ENCODE measurements around the gene OR2M4. TPM values are rescaled to one million over a fixed set of nuclear protein-coding genes. Genes with fewer than 3 reads are reported as not detected.
"Not testable (repeated sequence)": the region's sequence is repeated elsewhere in the genome, so short reads cannot be mapped to it uniquely, and the experiment has no call there.

Gene OR2M4
- total RNA-seq, 1 donor from 2014 or later = not detected

DNA sequence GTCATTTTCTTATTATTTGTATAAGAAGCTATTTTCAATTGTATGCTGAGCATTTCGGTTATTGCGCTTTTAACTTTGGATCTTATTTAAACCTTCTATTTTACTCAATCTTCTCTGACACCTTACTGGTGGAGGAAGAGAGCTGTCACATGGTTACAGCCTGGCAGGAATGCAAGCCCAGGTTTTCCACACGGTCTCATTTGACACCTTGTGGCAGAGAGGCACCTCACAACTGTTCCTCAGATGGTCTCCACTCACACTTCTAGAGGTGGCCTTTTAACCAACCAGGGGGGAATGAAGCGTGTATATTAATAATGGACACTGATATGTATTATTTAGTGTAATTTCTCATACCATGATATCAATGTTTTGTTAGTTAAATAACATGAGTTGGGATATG, 37.0 kb downstream of the OR2M4 start:
- Histone ChIP-seq H3K4me3 (no peak overlapping the region), H3K27ac (no peak overlapping the region), H3K36me3 (no peaks in the 10 kb centered on the region), H3K9me3 (no peaks in the 10 kb centered on the region), H3K27me3 (no peaks in the 10 kb centered on the region), H3K4me1 (no peaks in the 10 kb centered on the region)
- TF ChIP-seq, protein P1, sequence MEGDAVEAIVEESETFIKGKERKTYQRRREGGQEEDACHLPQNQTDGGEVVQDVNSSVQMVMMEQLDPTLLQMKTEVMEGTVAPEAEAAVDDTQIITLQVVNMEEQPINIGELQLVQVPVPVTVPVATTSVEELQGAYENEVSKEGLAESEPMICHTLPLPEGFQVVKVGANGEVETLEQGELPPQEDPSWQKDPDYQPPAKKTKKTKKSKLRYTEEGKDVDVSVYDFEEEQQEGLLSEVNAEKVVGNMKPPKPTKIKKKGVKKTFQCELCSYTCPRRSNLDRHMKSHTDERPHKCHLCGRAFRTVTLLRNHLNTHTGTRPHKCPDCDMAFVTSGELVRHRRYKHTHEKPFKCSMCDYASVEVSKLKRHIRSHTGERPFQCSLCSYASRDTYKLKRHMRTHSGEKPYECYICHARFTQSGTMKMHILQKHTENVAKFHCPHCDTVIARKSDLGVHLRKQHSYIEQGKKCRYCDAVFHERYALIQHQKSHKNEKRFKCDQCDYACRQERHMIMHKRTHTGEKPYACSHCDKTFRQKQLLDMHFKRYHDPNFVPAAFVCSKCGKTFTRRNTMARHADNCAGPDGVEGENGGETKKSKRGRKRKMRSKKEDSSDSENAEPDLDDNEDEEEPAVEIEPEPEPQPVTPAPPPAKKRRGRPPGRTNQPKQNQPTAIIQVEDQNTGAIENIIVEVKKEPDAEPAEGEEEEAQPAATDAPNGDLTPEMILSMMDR (IDR thresholded peaks at IDR 0.05) = no peak
- intact Hi-C loops (cut with DNase I) = no loop called here
- no peak for DNase-seq
- no peak for ATAC-seq

DNA sequence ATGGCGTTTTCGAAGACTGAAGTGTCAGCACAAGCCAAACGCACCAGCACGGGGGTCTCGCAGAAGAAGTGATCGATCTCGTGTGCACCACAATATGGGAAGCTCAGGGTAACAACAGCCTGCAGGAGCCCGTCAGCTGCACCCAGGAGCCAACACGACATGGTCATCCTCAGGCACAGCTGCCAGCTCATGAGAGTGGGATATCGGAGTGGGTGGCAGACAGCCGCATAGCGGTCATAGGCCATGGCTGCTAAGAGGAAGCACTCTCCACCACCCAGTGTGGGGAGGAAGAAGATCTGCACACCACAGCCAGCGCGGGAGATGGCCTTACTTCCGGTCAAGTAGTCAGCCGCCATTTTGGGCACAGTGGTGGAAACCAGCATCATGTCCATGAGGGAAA, 42.0 kb downstream of the OR2M4 start:
- H3K9me3 ChIP-seq; H3K4me1 ChIP-seq; H3K36me3 ChIP-seq; H3K27ac ChIP-seq; intact Hi-C loops (cut with DNase I); H3K27me3 ChIP-seq; DNase-seq; H3K4me3 ChIP-seq: not testable (repeated sequence)
- ATAC-seq = peak; percentile 30

DNA sequence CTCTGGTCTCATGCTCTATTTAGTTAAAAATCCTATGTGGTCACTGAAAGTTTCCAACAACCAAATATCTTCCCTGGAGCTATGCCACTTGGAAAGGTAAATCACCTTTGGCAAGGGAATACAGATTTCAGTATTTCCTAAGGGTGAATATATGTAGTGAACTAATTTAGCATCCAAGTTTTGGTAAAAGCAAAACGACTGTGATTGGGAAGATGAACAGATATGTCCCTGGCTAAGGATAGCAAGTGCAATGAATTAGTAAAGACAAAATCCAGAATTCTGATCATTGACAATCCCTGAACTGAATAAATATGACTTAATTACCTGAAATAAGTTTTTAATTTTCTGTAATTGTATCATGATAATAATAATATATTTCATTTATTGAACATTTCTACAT, 46.7 kb downstream of the OR2M4 start, which contains the start of gene OR2T33:
TSS of gene OR2T33 (minus strand) at position 101 of the 400 bp plus-strand sequence. CDS start 4,162 bp downstream, outside the sequence.
- Histone ChIP-seq H3K36me3 (no peaks in the 10 kb centered on the region), H3K4me3 (no peak within 1 kb of the TSS), H3K27me3 (no peaks in the 10 kb centered on the region), H3K27ac (no peak within 1 kb of the TSS), H3K4me1 (no peaks in the 10 kb centered on the region), H3K9me3 (no peaks in the 10 kb centered on the region)
- ATAC-seq (no peak), DNase-seq (no peak)
- TF ChIP-seq, protein P1 (IDR thresholded peaks at IDR 0.05) = no peak
- intact Hi-C loops (cut with DNase I) = no loop called here

DNA sequence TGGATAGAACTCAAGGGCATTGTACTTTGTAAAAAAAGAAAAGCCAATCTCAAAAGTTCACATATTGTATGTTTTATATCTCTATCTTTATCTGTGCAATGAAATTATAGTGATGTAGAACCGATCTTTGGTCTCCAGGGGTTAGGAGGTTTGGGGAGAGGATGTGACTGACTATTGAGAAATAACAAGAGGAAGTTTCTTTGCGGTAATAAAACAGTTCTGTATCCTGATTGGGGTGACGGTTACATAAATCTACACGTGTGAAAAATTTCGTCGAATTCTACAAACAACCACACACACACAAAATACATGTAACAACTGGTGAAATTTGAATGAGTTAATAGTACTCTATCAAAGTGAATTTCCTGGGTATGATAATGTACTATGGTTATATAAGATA, 57.2 kb downstream of the OR2M4 start:
- DNase-seq (no peak), ATAC-seq (no peak)
- intact Hi-C loops (cut with DNase I) = no loop called here
- H3K4me1 ChIP-seq = no peaks in the 10 kb centered on the region
- no peaks in the 10 kb centered on the region for H3K36me3 ChIP-seq
- no peak overlapping the region for H3K27ac ChIP-seq
- no peaks in the 10 kb centered on the region for H3K27me3 ChIP-seq
- no peaks in the 10 kb centered on the region for H3K9me3 ChIP-seq
- TF ChIP-seq, protein P1 (IDR thresholded peaks at IDR 0.05) = no peak
- H3K4me3 ChIP-seq = no peak overlapping the region

Other genes starting within 250 kb of the OR2M4 start
- gene OR2L5, start 217.8 kb upstream of the OR2M4 start, total RNA-seq = not detected
- 0.14 TPM for gene OR2L2, start 201.3 kb upstream of the OR2M4 start, total RNA-seq
- not detected for gene OR2L3, start 184.6 kb upstream of the OR2M4 start, total RNA-seq
- not detected for gene OR2L13, start 136.2 kb upstream of the OR2M4 start, total RNA-seq
- gene OR2M5, start 86.3 kb upstream of the OR2M4 start, total RNA-seq = not detected
- not detected for gene OR2M2, start 56.6 kb upstream of the OR2M4 start, total RNA-seq
- not detected for gene OR2M3, start 34.2 kb upstream of the OR2M4 start, total RNA-seq
- gene OR2T33, start 46.6 kb downstream of the OR2M4 start, total RNA-seq = not detected
- not detected for gene OR2T12, start 72.0 kb downstream of the OR2M4 start, total RNA-seq
- not detected for gene OR2M7, start 93.2 kb downstream of the OR2M4 start, total RNA-seq
- gene OR14C36, start 117.4 kb downstream of the OR2M4 start, total RNA-seq = not detected
- gene OR2T4, start 130.2 kb downstream of the OR2M4 start, total RNA-seq = not detected
- not detected for gene OR2T6, start 144.3 kb downstream of the OR2M4 start, total RNA-seq
- gene OR2T1, start 171.6 kb downstream of the OR2M4 start, total RNA-seq = not detected
- not detected for gene OR2T2, start 214.2 kb downstream of the OR2M4 start, total RNA-seq
- gene OR2T3, start 241.9 kb downstream of the OR2M4 start, total RNA-seq = not detected

All from upper lobe of right lung (tissue), 1 donor.